Measurements from ENCODE around the gene TNNI2.

DNA sequence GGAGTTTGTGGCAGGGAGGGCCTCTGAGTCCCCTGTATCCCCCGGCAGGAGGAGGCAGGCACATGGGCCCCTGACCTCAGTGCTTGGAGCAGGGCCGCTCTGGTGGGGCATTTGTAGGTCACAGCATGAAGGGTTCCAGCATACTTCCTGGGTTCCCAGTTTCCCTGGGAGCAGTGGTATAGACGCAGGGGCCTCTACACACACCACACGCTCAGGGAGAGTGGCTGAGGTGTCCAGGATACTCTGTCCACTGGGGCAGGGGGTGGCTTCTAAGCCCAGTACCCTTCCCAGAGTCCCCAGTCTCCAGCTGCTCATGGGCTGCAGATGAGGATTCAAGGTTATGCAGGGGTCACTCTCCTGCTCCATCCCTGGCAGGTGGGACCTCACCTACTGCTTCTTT lies 20.2 kb downstream of the TNNI2 start:
- no peak for TF ChIP-seq EGR1 (IDR thresholded peaks at IDR 0.05; ENCODE audit: borderline replicate concordance in 1 of 2, low read depth in 2 of 2, low read length in 2 of 2)
- no peak for TF ChIP-seq ESRRA (IDR thresholded peaks at IDR 0.05; ENCODE audit: low read length)
- no peak for TF ChIP-seq RAD21 (IDR thresholded peaks at IDR 0.05; ENCODE audit: insufficient read depth, low read depth, low read length)
